Measurements from ENCODE around the gene UQCC2. TPM values are rescaled to one million over a fixed set of nuclear protein-coding genes. Genes with fewer than 3 reads are reported as not detected.
A peak's percentile ranks its signal among the peaks of the same experiment; 100 is the strongest.

The UQCC2 gene
- total RNA-seq, 1 donor from 2014 or later = 48.7 TPM

GRCh38 chr6:33704215-33705066, 7.1 kb downstream of the UQCC2 start:
- no peak overlapping the region for H3K27ac Mint-ChIP-seq (ENCODE audit: unreplicated experiment)
- TF ChIP-seq, protein P1, sequence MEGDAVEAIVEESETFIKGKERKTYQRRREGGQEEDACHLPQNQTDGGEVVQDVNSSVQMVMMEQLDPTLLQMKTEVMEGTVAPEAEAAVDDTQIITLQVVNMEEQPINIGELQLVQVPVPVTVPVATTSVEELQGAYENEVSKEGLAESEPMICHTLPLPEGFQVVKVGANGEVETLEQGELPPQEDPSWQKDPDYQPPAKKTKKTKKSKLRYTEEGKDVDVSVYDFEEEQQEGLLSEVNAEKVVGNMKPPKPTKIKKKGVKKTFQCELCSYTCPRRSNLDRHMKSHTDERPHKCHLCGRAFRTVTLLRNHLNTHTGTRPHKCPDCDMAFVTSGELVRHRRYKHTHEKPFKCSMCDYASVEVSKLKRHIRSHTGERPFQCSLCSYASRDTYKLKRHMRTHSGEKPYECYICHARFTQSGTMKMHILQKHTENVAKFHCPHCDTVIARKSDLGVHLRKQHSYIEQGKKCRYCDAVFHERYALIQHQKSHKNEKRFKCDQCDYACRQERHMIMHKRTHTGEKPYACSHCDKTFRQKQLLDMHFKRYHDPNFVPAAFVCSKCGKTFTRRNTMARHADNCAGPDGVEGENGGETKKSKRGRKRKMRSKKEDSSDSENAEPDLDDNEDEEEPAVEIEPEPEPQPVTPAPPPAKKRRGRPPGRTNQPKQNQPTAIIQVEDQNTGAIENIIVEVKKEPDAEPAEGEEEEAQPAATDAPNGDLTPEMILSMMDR (IDR thresholded peaks at IDR 0.05; ENCODE audit: partially characterized antibody, unreplicated experiment) = no peak
- DNase-seq = no peak
- peaks cover 34% of the 10 kb centered on the region for H3K4me1 Mint-ChIP-seq (ENCODE audit: low read depth, unreplicated experiment)
- peaks cover 2% of the 10 kb centered on the region for H3K27me3 Mint-ChIP-seq (ENCODE audit: unreplicated experiment)
- peaks cover 9% of the 10 kb centered on the region for H3K9me3 Mint-ChIP-seq (ENCODE audit: unreplicated experiment)
- H3K36me3 Mint-ChIP-seq (ENCODE audit: unreplicated experiment) = peaks cover 5% of the 10 kb centered on the region
- no peak overlapping the region for H3K4me3 Mint-ChIP-seq (ENCODE audit: unreplicated experiment)

DNA sequence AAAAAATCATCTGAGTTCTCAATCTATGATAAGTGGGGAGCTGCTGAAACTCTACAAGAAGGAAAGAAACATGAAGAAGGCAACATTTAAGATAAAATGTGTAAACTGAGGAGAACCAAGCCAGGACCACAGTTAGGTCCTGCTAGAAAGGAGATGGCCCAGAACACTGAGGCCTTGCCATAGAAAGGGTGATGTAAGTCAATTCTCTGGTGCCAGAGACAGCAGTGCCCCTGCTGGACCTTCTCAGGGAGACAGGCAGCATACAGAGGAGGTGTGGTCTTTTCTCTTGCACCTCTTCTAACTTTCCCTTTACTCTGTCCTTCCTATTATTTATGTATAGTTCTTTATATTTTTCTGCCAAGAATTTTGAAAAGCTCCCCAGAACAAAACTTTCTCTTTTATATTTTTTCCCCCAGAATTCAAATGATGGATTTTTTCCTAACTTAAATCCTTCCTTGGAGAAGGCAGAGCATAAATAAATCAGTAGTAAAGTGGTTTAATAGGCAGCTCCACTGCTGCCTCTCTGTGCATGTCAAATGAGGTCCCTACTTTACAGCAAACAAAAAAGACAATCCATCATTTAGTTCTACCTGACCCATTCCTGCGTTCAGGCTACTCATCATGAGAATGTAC, 9.0 kb downstream of the UQCC2 start:
- H3K9me3 Mint-ChIP-seq (ENCODE audit: unreplicated experiment) = peaks cover 7% of the 10 kb centered on the region
- TF ChIP-seq, protein P1 (IDR thresholded peaks at IDR 0.05; ENCODE audit: partially characterized antibody, unreplicated experiment) = peak; percentile 36
- peak overlapping the region; percentile 100 for H3K27ac Mint-ChIP-seq (ENCODE audit: unreplicated experiment)
- H3K36me3 Mint-ChIP-seq (ENCODE audit: unreplicated experiment) = no peaks in the 10 kb centered on the region
- DNase-seq = no peak
- peak overlapping the region; percentile 18 for H3K4me3 Mint-ChIP-seq (ENCODE audit: unreplicated experiment)
- H3K4me1 Mint-ChIP-seq (ENCODE audit: low read depth, unreplicated experiment) = peaks cover 32% of the 10 kb centered on the region
- peaks cover 5% of the 10 kb centered on the region for H3K27me3 Mint-ChIP-seq (ENCODE audit: unreplicated experiment)

DNA sequence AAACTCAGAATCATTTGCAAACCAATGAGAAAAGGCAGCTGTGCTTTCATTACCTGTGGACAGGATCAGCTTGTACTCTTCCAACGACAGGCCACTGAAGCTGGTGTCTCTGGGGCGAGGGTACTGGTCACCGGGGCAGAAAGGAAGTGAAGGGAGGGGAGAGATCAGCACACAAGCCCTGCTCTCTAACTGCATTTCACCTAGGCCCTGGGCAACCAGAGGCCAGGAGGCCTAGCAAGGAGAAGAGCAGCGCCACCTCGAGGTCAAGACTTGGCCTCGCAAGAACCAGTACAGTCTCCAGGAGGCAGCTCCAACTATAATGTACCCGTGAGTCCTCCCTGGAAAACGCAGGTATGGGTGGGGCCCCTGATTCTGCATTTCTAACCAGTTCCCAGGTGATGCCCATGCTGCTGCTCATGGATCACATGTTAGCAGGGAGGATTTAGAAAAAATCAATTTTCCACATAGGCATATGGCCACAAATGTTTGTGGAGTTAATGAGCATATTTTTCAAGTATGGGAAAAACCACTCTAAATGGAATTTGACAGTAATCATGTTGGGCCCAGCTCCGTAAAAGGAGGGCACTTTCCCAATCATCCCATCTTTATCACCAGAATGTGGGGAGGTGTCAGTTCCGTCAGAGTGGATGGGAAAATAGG, 11.0 kb downstream of the UQCC2 start:
- Mint-ChIP-seq H3K27ac (ENCODE audit: unreplicated experiment) (peak overlapping the region; percentile 77), H3K4me3 (ENCODE audit: unreplicated experiment) (no peak overlapping the region), H3K9me3 (ENCODE audit: unreplicated experiment) (peaks cover 7% of the 10 kb centered on the region), H3K36me3 (ENCODE audit: unreplicated experiment) (no peaks in the 10 kb centered on the region), H3K4me1 (ENCODE audit: low read depth, unreplicated experiment) (peaks cover 46% of the 10 kb centered on the region), H3K27me3 (ENCODE audit: unreplicated experiment) (peaks cover 5% of the 10 kb centered on the region)
- peak; percentile 84 for DNase-seq
- TF ChIP-seq, protein P1 (IDR thresholded peaks at IDR 0.05; ENCODE audit: partially characterized antibody, unreplicated experiment) = peak; percentile 78

GRCh38 chr6:33699739-33700138, 11.8 kb downstream of the UQCC2 start:
- no peaks in the 10 kb centered on the region for H3K36me3 Mint-ChIP-seq (ENCODE audit: unreplicated experiment)
- H3K4me3 Mint-ChIP-seq (ENCODE audit: unreplicated experiment) = no peak overlapping the region
- peaks cover 5% of the 10 kb centered on the region for H3K27me3 Mint-ChIP-seq (ENCODE audit: unreplicated experiment)
- H3K9me3 Mint-ChIP-seq (ENCODE audit: unreplicated experiment) = peaks cover 8% of the 10 kb centered on the region
- no peak for DNase-seq
- H3K4me1 Mint-ChIP-seq (ENCODE audit: low read depth, unreplicated experiment) = peaks cover 47% of the 10 kb centered on the region
- H3K27ac Mint-ChIP-seq (ENCODE audit: unreplicated experiment) = peak overlapping the region; percentile 77
- TF ChIP-seq, protein P1 (IDR thresholded peaks at IDR 0.05; ENCODE audit: partially characterized antibody, unreplicated experiment) = no peak
